ENCODE results near the gene FAM181B.

DNA sequence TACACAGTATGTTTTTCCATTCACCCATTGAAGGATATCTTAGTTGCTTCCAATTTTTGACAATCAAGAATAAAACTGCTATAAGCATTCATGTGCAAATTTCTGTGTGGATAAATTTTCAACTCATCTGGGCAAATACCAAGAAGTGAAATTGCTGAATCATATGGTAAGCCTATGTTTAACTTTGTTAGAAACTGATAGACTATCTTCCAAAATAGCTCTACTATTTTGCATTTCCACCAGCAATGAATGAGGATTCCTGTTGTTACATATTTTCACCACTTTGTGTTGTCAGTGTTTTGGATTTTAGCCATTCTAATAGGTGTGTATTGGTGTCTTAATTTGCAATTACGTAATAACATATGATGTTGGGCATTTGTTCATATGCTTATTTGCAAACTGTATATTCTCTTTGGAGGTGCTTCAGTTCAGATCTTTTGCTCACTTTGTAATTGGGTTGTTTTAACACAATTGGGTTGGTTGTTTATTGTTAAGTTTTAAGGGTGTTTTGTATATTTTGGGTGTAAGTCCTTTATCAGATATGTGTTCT lies 49.2 kb upstream of the FAM181B start:
- no peak for TF ChIP-seq POLR2A (IDR thresholded peaks at IDR 0.05; ENCODE audit: extremely low read depth, insufficient read length)
- TF ChIP-seq, protein P1, sequence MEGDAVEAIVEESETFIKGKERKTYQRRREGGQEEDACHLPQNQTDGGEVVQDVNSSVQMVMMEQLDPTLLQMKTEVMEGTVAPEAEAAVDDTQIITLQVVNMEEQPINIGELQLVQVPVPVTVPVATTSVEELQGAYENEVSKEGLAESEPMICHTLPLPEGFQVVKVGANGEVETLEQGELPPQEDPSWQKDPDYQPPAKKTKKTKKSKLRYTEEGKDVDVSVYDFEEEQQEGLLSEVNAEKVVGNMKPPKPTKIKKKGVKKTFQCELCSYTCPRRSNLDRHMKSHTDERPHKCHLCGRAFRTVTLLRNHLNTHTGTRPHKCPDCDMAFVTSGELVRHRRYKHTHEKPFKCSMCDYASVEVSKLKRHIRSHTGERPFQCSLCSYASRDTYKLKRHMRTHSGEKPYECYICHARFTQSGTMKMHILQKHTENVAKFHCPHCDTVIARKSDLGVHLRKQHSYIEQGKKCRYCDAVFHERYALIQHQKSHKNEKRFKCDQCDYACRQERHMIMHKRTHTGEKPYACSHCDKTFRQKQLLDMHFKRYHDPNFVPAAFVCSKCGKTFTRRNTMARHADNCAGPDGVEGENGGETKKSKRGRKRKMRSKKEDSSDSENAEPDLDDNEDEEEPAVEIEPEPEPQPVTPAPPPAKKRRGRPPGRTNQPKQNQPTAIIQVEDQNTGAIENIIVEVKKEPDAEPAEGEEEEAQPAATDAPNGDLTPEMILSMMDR (IDR thresholded peaks at IDR 0.05; ENCODE audit: low read depth, low read length), result no peak
- TF ChIP-seq MYC (IDR thresholded peaks at IDR 0.05; ENCODE audit: low read depth, low read length), result no peak

Measured in NB4 (cell line).